HuH-7 (cell line): ENCODE results near the gene SUPT6H.

ENCODE experiments used
- DNase-seq: peaks from one replicate; pipeline ENCODE4 v3.0.0; 2011; ENCODE audit warnings: low spot score

SUPT6H gene

DNA sequence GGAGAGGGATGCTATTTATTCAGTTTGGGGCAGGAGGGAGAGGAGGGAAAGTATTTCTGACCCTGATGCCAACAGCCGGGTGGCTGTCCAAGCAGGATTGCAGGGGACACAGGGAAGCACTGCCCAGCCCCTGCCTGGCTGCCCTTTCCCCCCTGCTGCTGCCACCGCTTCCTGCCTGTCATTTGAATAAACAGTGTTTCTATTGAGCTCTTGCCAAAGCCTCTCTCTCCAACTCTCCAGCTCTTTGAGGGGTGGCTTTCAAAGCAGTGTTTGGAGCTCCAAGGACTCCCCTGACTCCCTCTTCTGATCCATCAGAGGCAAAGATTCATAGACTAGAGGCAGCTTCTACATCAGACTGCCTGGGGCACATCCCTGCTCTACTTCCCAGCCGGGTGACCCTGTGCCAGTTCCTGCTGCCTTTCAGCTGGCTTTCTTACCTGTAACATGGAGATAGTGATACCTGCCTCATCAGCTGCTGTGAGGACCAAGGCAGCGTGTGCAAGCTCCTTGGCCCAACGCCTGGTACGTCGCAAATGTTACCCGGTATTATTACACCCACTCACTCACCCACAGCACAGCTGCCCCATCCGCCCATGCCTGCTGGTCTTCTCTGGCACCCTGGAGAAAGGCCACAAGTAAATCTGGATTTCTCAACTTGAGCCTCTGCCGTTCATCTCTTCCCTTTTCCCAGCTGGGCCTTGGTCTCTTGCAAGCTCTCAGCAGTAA lies 40.2 kb downstream of the SUPT6H start:
- DNase-seq = no peak

DNA sequence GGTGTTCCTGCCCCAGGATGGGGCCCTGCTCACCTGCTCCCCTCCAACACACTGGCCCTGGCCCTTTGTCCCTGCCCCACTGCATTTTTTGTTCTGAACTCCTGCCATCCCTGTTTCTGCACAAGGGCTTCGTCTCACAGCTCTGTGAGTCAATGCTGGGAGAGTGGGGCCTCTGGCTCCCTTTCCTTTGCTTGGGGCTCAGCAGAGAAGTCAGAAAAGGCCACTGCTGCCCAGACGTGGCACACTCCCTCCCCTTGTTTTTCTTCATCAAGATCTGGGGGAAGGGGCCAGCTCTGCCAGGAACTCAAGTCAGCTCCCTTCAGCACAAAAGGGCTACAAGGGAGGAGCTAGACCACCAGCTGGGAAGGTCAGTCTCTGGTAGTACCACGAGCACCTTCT lies 40.7 kb downstream of the SUPT6H start:
- DNase-seq = no peak

DNA sequence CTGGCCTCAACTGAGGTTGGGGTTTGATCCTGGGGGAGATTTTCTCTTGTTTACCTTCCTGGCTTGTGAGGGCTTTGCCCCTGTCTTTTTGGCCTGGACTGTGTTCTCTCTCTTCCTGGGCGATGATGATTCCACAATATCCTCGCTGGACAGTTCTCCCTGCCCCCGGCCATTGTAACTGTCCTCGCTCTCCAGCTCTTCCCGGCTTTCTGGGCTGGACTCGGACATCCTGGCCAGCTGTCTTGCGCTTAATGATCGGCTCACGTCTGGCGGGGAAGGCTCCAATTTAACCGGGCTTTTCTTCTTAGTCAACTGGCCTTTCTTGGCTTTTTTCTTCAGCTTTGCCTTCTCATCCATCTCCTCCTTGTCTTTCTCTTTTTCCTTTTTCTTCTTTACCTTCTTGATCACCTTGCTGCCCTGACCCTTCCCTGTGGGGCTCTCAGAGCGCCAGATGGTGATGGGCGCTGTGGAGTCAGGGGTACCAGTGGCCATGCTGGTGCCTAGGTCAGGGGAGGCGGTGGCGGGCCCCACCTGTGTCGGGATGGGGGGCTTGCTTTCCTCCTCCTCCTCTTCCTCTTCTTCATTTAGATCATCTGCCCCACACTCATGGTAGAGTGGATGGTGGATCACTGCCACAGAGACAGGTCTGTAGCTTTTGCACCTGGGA lies 41.7 kb downstream of the SUPT6H start:
- no peak for DNase-seq

DNA sequence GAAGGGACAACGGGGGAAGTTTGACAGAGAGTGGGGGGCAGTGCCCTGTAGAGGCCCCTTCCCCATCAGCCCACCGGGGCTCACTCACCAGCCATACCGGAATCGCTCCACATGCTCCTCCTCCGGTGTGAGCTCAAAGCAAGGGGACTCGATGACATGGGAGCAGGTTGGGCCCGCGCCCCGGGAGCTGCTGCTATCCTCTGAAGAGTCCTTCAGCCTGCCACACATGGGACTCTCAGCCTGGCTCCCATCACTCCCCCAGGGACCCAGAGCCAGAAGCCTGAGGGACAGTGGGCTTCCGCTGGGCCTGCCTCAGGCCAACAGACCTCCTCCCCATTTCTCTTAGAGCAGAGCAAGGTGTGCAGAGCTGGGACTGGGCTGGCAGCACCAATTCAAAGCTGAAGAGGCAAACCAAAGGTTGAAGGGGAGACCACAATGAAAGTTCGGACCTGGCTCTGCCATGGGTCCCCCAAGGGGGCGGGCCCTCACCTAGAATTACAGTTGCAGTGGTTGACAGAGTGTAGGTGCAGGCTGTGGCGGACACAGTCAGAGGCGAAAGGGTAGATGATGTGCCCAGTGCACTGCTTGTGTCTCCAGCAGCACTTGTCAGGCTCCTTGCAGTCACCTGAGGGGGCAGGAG lies 42.3 kb downstream of the SUPT6H start:
- no peak for DNase-seq

DNA sequence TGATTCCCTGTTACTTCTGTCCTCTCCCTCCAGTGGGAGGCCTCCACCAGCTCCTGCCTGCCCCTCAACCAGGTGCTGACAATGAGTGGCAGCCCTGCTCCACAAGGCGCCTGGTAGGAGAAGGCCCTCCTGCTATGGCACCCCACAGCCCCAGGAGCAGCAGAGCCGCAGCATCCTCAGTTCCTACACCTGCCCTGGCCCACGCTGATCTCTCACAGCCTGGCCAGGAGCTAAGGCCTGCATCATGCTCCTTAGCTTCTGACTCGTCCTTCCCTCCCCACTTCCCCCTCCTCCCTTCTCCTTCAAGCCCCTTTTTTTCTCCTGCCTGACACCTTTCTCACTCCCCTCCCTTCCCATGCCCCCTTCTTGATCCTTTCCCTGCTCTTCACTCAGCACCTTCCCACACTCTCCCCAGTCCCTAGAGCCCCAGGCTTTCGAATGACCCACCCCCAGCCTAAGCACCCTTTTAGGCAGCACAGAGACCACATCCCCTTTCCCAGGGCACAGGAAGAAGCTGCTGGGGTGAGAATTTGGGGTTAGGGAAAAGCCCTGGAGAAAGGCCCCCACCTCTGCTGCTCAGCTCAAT lies 43.2 kb downstream of the SUPT6H start:
- no peak for DNase-seq

DNA sequence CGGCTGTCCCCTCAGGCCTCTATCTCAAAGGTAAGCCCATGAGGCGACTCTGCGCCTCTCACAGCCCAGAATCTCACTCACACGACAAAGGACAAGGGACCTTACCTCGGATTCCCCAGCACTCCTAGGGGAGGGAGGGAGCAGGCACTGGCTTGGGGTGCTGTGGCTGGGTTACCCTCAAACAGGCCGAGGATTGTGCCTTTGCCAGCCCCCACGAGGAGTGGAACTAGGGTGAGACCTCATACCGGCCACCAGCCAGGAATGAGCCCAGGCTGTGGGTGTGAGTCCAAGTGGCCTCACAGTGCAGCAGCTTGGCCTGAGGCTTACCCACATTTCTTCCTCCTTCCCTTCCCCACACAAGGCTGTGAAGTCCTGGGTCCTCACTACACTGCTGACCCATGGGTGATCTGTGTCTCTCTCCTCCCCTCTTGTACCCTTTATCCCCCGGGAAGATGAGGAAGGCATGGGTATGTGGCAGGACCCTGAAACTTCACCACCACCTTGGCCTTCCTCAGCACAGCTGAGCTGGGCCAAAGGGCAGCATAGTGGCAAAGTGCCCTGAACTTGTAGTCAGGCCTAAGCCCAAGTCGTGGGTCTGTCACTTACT lies 43.8 kb downstream of the SUPT6H start:
- no peak for DNase-seq

DNA sequence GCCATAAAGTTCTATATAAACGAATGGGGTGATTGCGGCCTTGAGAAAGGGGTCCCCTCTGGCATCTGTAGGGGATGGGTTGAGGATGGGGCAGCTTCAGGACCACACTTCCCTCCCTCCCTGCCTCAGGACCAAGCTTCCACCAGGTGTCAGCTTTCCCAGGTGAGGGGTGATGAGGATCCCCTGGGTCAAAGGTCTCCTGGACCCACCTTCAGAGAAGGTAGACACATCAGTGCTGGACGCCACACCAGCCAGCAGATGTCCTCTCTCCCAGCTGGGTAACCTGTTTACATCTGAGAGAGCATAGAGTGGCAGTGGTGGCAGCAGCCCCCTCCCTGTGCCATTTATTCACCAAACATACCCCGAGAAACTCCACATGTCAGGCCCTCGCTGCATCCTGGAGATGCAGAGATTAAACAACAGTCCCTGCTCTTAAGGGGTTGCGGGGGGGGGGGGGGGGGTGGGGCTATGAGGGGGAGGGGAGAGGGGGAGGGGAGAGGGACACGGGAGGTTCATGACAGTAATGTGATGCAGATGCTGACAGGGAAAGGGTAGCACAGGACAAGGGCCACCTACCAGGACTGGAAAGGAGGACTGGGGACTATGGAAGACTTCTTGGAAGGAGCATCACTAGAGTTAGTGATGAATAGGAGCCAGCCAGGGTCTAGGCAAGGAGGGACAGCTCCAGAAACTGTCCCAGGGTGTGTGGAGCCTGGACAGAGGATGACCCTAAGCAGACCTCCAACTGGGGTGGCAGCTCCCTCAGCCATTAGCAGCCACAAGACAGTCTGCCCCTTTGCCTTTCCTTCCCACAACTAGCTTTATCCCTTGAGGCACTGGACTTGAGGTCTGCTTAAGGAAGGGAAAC lies 44.7 kb downstream of the SUPT6H start:
- DNase-seq = no peak

DNA sequence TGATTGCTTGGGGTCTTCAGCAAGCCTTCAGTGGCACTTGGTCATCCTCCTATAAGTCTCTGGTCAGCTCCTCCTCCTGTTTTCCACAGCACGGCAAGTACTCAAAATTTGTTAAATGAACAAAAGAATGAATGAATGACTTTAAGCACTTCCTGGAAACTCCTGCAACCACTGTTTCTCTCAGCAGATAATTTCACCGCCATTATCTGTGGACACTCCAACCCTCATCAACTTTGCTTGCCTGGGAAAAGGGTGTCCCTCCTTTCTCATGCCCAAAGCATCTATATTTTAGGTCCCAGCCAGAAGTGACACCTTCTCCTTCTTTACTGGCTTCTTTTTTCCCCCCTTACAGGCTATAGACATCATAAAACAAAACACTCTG lies 45.3 kb downstream of the SUPT6H start:
- no peak for DNase-seq

DNA sequence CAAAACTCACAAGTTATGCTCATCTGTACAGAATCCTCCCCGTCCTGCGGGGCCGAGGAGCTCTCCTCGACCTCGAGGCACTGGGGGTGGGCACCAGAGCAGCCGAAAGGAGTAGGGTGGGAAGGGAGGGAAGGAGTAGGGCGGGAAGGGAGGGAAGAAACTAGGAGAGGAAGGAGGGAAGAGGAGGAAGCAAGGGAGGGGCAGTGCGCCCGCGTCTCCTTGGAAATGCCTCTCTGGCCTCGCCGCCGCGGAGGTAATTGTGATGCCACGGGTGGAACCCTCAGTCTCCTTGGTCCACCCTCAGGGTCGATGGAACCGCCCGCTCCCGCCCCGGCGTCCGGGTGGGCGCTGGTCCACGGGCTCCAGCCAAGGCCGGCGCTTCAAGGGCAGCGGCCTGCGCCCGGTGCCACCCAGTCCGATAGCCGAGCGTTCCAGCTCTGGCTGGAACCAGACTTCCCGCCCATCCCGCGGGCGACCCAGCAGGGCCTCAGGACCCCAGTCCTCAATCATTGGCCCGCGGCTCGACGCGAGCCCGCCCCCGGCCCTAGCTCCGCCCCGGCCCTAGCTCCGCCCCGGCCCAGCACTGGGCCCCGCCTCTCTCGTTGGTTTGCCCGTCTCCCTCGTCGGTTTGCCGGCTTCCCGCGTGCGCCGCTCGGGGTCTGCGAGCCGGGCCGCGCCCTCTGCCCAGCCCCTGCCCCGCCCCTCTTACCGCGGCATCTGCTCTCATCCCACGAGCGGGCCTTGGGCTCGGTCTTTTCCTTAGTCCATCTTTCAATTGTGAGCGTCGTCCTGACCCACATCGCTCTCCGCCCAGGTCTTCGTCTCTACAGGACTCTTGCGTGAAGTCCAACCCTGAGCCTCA lies 49.1 kb downstream of the SUPT6H start:
- DNase-seq = peak; percentile 99

DNA sequence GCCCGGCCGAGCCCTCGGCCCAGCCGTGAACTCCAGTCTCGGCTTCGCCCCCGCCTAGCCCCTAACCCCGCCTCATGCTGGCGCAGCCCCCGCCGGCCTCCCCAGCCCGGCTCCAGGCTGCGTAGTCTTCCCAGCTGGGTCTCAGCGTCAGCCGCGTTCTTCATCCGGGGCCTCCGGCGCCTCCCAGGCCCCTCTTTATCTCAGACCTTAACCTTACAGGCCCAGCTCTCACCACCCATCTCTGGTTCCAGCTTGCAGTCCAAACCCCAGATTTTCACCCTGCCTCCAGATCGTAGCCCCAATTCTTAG lies 49.7 kb downstream of the SUPT6H start, which contains the start of gene PROCA1:
PROCA1 (minus strand) TSS at position 166 of the 309 bp plus-strand sequence. CDS start 228 bp downstream, outside the sequence.
- no peak for DNase-seq

DNA sequence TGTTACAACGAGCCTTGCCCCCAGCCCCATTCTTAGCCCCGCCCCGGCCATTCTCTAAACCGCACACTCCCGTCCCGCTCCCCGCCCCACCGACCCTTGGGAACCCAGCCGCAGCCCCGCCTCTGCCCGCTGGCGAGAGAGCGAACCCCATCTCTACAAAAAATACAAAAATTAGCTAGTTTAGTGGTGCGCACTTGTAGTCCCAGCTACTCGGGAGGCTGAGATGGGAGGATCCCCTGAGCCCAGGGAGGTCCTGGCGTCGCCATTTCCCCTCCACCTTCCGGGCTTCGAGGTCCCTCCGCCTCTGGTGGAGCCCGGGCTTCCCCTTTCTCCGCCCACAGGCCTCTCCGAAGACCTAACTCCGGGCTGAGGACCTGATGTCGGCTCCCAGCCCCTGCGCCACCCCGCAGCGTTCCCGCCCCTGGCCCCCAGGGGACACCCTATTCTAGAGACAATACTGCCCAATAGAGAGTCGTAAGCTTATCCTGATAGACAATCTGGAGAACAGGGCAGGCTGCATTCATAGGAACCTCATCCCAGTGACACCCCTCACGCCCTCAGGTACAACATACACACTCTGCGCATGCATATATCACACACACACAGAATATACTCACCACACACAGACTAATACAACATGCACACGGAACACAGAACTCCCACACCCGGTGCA lies 50.2 kb downstream of the SUPT6H start:
- no peak for DNase-seq

DNA sequence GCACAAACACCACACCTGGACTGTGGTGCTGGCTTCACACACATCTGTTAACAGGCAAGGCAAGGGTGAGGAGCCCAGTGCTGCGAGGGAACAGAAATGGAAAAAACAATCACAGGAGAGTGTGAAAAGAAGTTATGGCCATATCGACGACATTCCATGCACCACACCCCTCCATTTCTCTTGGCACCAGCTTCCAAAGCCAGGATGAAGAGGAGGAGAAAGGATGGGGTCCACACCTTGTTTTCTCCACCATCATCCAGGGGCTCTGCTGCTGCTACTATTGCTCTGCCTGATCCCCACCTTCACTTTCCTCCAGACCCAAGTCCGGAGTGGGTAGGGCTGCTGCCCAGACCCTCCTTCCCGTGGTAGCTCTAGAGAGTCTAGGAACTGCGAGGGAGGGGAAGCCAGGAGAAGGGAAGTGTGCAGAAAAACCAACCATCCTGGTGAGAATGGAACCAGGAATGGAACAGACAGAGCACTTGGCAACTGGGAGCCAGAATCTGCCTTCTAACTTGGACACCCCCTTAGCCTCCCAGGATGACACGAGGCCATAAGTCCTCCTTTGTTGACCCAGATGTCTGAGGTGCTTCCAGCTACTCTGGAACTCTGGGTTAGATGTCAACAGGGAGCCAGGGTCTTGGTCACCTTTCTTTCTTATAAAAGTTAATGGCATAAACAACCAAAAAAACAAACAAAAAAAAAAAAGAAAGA lies 50.9 kb downstream of the SUPT6H start:
- DNase-seq = no peak

DNA sequence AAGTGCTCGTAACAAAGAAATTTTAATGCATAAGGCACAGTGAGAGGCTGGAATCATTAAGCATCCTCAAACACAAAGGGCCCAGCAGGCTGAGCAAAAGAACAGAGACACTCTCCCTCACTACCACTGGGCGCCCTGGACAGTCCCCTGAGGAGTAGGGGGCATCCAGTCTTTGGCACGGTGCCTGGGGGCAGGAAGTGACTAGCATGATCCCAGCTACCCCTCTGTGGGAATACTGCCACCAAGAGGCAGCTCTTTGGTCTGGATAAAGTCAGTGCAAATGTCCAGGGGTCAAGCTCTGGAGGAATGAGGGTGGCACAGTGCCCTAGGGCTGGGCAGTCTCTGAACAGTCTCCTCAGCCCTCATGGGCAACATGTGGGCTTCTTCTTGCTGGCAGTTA lies 52.3 kb downstream of the SUPT6H start:
- DNase-seq = no peak

DNA sequence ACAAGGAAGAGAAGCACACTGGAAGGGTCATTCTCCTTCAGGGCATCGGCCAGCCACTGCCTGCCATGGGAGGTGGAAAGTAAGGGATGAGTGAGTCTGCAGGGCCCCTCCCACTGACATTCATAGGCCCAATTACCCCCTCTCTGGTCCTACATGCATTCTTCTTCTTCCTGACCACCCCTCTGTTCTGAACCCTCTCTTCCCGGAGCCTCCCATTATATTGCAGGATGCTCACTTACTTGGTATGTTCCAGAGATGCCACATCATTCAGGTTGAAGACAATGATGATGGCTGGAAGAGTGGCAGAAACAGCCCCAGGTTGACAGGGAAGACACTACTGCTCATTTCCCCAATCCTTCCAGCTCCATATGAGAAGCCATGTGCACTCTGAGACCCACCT lies 53.2 kb downstream of the SUPT6H start:
- no peak for DNase-seq

DNA sequence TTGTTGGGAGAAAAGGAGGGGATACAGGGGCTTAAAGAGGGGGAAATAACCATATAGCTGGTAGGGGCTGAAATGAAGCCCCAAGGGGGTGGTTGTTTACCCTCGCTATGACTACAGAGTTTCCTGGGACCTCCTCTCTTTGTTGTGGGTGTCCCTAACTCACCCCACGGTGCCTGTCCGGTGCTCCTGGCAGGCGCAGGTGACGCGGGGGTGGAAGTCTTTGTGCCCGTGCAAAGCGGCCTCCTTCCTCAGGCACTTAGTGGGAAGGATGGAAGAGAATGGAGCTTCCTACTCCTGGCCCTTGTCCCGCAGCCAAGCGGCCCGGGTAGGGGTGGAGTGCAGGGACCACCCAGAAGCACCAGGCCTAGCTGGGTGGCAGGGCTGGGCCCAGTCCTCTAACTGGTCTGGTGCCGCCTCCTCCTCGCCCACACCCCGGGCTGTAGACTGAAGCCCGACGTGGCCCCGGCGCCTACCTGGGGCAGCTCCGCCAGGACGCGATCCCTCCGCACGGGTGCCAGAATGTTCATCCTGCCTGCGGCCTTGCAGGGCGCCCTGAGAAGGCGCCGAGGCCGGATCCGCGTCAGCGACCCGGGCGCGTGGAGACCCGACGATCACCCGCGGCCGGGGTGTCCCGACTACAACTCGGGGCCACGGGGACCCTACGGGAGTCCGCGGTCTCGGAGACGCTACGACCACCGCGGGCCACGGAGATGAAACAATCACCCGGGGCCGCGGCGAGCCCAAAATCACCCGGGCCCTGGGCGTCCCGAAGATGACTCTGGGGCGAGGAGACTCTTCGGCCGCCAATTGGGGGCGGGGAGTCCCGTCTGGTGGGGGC lies 55.0 kb downstream of the SUPT6H start:
- peak; percentile 28 for DNase-seq

DNA sequence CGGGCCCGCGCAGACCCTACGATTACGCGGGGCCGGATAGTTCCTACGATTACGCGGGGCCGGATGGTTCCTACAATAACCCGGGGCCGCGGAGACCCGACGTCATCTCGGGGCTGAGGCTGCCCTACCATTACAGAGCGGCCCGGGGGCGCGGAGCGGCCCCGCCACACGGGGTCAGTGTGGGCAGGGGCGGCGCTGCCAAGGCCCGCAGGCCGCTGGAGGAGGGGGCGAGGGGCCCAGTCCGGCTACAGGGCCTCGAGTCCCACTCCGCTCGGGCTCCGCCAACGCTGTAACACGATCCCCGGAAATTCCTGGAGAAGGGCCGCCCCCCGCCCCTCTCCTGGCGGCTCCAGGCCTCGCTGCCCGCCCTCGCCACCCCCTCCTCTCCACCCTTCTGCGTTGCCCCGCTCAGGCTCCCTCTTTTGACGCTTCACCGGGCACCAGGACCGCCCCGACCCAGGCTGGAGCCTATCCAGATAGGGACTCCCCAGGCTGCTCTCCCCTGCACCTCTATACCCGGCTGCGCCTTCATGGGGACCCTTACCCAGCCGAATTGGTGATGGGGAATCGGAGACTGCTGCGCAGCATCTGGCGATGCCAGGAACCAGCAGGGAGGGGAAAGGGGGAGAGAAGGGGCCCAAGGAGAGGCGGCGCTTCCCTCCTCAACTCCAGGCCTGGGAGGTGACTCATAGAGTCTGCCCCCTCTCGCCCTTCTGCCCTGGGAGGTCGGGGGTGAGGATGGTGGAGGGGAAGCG lies 55.8 kb downstream of the SUPT6H start, which contains the start of gene RAB34:
RAB34 (minus strand) TSS at position 291 of the 755 bp plus-strand sequence. CDS start 602 bp downstream, outside the sequence.
- peak; percentile 81 for DNase-seq

DNA sequence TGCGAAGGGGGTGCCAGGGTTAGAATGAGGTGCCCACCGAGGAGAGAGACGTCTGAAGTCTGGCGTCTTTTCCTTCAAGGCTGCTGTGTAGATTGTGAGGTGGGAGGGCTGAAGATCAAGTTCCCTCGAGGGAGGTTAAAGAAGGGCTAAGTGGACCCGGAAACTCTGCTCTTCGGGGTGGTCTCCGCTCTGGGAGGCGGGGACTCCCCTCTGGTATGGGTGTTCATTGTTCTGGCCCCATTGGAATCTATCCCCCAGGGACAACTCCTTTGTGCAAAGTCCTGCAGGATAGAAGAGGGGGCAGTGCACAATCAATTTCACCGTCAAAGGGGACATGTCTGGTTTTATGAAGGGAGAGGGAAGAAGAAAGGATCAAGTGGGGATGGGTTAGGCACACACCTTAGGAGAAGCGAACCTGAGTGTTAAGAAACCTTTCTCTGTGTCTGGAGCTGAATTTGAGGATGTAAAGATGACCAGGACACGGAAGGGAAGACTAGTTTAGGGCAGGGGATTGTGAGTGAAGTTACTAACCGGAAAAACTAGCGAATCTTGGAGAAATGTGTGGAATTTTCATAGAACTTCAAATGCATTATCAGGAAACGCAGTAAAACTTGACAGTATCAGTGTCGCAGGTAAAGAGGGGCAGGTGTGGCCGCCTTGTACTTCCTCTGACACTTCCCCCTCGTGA lies 56.5 kb downstream of the SUPT6H start:
- DNase-seq = no peak
